CD14-positive monocyte (primary cell): ENCODE results near the gene IRF9. TPM values are rescaled to one million over a fixed set of nuclear protein-coding genes. Genes with fewer than 3 reads are reported as not detected.
A peak's percentile ranks its signal among the peaks of the same experiment; 100 is the strongest.

Source experiments
- DNase-seq, 3 donors: peaks; one replicate each; pipeline ENCODE4 v3.0.0-alpha.2; 2011 to 2022
- H2AFZ ChIP-seq: 2 replicates; pipeline ENCODE4 v1.6.0; 2012; ENCODE audit warnings: mild to moderate bottlenecking, low read depth, low read length, inconsistent platforms; ENCODE audit not compliant: insufficient read depth, poor library complexity, severe bottlenecking
- H3K27ac ChIP-seq, 2 donors: 1 replicate in 1 of 2; 2 replicates in 1 of 2; pipeline ENCODE4 v1.5.1; 2012 to 2013; ENCODE audit warnings: low read length in 2 of 2, control low read depth in 1 of 2, inconsistent platforms in 1 of 2, low read depth in 1 of 2, mild to moderate bottlenecking in 1 of 2
- H3K27me3 ChIP-seq, 2 donors: one replicate each; pipeline versions ENCODE4 v1.6.0 to v1.6.1; 2011 to 2013; ENCODE audit warnings: low read length in 2 of 2; ENCODE audit not compliant: control insufficient read depth in 2 of 2, insufficient read depth in 2 of 2
- H3K36me3 ChIP-seq, 2 donors: replicated peaks in 1 of 2; 1 replicate in 1 of 2; 2 replicates in 1 of 2; pipeline versions ENCODE4 v1.5.1 to v1.6.1; 2012 to 2013; ENCODE audit warnings: low read length in 2 of 2, control low read depth in 1 of 2, inconsistent platforms in 1 of 2, mild to moderate bottlenecking in 1 of 2; ENCODE audit not compliant: insufficient read depth in 2 of 2, control insufficient read depth in 1 of 2
- H3K4me1 ChIP-seq, 2 donors: 1 replicate in 1 of 2; 2 replicates in 1 of 2; pipeline versions ENCODE4 v1.5.1 to v1.6.1; 2012 to 2013; ENCODE audit warnings: low read length in 2 of 2, control low read depth in 1 of 2, inconsistent platforms in 1 of 2, mild to moderate bottlenecking in 1 of 2, moderate library complexity in 1 of 2; ENCODE audit not compliant: insufficient read depth in 2 of 2, control insufficient read depth in 1 of 2
- H3K4me2 ChIP-seq: replicated peaks from 2 replicates; pipeline ENCODE3; 2012; ENCODE audit warnings: low read length, moderate library complexity, mild to moderate bottlenecking; ENCODE audit not compliant: poor library complexity, severe bottlenecking; ENCODE audit errors: extremely low read depth
- H3K4me3 ChIP-seq, 3 experiments: fragments of 200-600 bp in 1 of 3; sonication (generic) in 1 of 3; replicated peaks in 1 of 3; 1 replicate in 2 of 3; 2 replicates in 1 of 3; pipeline ENCODE4 v1.5.1; 2011 to 2013; ENCODE audit warnings: low read length in 3 of 3, mild to moderate bottlenecking in 3 of 3, control low read depth in 2 of 3, low read depth in 2 of 3, inconsistent platforms in 1 of 3, moderate library complexity in 1 of 3
- H3K79me2 ChIP-seq: 2 replicates; pipeline ENCODE4 v1.6.0; 2012; ENCODE audit warnings: mild to moderate bottlenecking, control low read depth, inconsistent platforms, low read length, moderate library complexity; ENCODE audit not compliant: insufficient read depth
- H3K9ac ChIP-seq: 2 replicates; pipeline ENCODE4 v1.6.0; 2017; ENCODE audit warnings: low read length, mild to moderate bottlenecking; ENCODE audit not compliant: insufficient read depth, poor library complexity, severe bottlenecking
- H3K9me3 ChIP-seq, 2 donors: replicated peaks in 1 of 2; 1 replicate in 1 of 2; 2 replicates in 1 of 2; pipeline versions ENCODE4 v1.5.1 to v1.6.1; 2012 to 2013; ENCODE audit warnings: low read length in 2 of 2, control low read depth in 1 of 2; ENCODE audit not compliant: control insufficient read depth in 1 of 2, insufficient read depth in 1 of 2
- H4K20me1 ChIP-seq: 2 replicates; pipeline ENCODE4 v1.6.0; 2012; ENCODE audit warnings: mild to moderate bottlenecking, low read length, control low read depth, moderate library complexity; ENCODE audit not compliant: insufficient read depth
- H3K27ac Mint-ChIP-seq, 7 donors: one replicate each; pipeline ENCODE4 v1.8.0; 2020; ENCODE audit warnings: mild to moderate bottlenecking in 7 of 7, mixed read lengths in 7 of 7, moderate library complexity in 6 of 7, inconsistent platforms in 2 of 7
- H3K27me3 Mint-ChIP-seq, 3 donors: one replicate each; pipeline ENCODE4 v1.8.0; 2021 to 2022; ENCODE audit warnings: low read depth in 3 of 3, mild to moderate bottlenecking in 3 of 3, mixed read lengths in 3 of 3, moderate library complexity in 3 of 3, inconsistent platforms in 1 of 3
- H3K36me3 Mint-ChIP-seq, 2 donors: one replicate each; pipeline ENCODE4 v1.8.0; 2020; ENCODE audit warnings: mixed read lengths in 2 of 2, inconsistent platforms in 1 of 2, mild to moderate bottlenecking in 1 of 2
- H3K4me1 Mint-ChIP-seq: one replicate; pipeline ENCODE4 v1.8.0; 2020; ENCODE audit warnings: mild to moderate bottlenecking, mixed read lengths
- H3K4me3 Mint-ChIP-seq, 2 donors: one replicate each; pipeline ENCODE4 v1.8.0; 2020; ENCODE audit warnings: mild to moderate bottlenecking in 2 of 2, mixed read lengths in 2 of 2, moderate library complexity in 1 of 2
- H3K9me3 Mint-ChIP-seq, 7 donors: one replicate each; pipeline ENCODE4 v1.8.0; 2020 to 2022; ENCODE audit warnings: mixed read lengths in 7 of 7, mild to moderate bottlenecking in 6 of 7, moderate library complexity in 6 of 7, inconsistent platforms in 2 of 7
- WGBS: methylation state at CpG from one replicate; pipeline ENCODE4 v1.1.5; 2013; ENCODE audit warnings: missing lambda C conversion rate; ENCODE audit not compliant: insufficient coverage; 5-methylcytosine and 5-hydroxymethylcytosine counted together
- intact Hi-C, 2 donors: fragments of 100-400 bp; cut with micrococcal nuclease; formaldehyde crosslinking; loops; one replicate each; pipeline versions ENCODE4 v1.15.0 to v1.15.1; 2023
- polyA plus RNA-seq, 3 donors: library from polyadenylated mRNA; depleted of rRNA in 1 of 3; unstranded in 2 of 3; stranded (reverse) in 1 of 3; fragments of 300-500 nt in 2 of 3; fragments of >200 nt in 1 of 3; fragmentation: Illumina TruSeq in 2 of 3; gene quantifications; 1 replicate in 2 of 3; 2 replicates in 1 of 3; pipeline ENCODE4 v1.2.3, GENCODE V29; 2012 to 2021
- TF ChIP-seq, protein P1 (sequence below): fragments of 200-600 bp; IDR thresholded peaks from one replicate; pipeline ENCODE4 v1.8.0; 2022; ENCODE audit warnings: antibody characterized with exemption, mild to moderate bottlenecking

The IRF9 gene
- polyA plus RNA-seq, 3 donors = 44.7 to 208 (median 56.0) TPM

GRCh38 chr14:24171422-24172260 is 10.6 kb downstream of the IRF9 start, which contains the start of gene REC8:
Gene REC8, plus strand, starts transcription at chr14:24172080. Its CDS starts 473 bp downstream, at chr14:24172553.
- Mint-ChIP-seq H3K27me3 (peaks cover 10 to 19% (median 16%) of the 10 kb centered on the region in 3 donors), H3K36me3 (peaks cover 61 to 79% of the 10 kb centered on the region in 2 donors), H3K4me3 (peak within 1 kb of the TSS; percentile 75 to 86), H3K4me1 (peaks cover 42% of the 10 kb centered on the region), H3K27ac (peak within 1 kb of the TSS in 6 of 7 donors; percentile 45 to 89 (median 78)), H3K9me3 (peaks cover 0 to 2% (median 0%) of the 10 kb centered on the region in 7 donors)
- peaks cover 32 to 41% of the 10 kb centered on the region in 2 donors for H3K4me1 ChIP-seq
- TF ChIP-seq, protein P1, sequence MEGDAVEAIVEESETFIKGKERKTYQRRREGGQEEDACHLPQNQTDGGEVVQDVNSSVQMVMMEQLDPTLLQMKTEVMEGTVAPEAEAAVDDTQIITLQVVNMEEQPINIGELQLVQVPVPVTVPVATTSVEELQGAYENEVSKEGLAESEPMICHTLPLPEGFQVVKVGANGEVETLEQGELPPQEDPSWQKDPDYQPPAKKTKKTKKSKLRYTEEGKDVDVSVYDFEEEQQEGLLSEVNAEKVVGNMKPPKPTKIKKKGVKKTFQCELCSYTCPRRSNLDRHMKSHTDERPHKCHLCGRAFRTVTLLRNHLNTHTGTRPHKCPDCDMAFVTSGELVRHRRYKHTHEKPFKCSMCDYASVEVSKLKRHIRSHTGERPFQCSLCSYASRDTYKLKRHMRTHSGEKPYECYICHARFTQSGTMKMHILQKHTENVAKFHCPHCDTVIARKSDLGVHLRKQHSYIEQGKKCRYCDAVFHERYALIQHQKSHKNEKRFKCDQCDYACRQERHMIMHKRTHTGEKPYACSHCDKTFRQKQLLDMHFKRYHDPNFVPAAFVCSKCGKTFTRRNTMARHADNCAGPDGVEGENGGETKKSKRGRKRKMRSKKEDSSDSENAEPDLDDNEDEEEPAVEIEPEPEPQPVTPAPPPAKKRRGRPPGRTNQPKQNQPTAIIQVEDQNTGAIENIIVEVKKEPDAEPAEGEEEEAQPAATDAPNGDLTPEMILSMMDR = no peak
- peak; percentile 61 to 68 (median 65) for DNase-seq
- H3K9ac ChIP-seq = peak within 1 kb of the TSS; percentile 17
- peaks cover 40% of the 10 kb centered on the region for H4K20me1 ChIP-seq
- WGBS = 7% methylated on average over 52 of the region's 63 CpGs
- H3K27ac ChIP-seq = no peak within 1 kb of the TSS
- no peaks in the 10 kb centered on the region for H3K27me3 ChIP-seq
- intact Hi-C loops = no loop called here
- peak within 1 kb of the TSS in 2 of 3 experiments; percentile 11 to 68 for H3K4me3 ChIP-seq
- H2AFZ ChIP-seq = peak within 1 kb of the TSS; percentile 46
- peaks cover 33 to 61% of the 10 kb centered on the region in 2 donors for H3K36me3 ChIP-seq
- H3K4me2 ChIP-seq = peak within 1 kb of the TSS; percentile 71
- no peaks in the 10 kb centered on the region for H3K79me2 ChIP-seq
- H3K9me3 ChIP-seq = no peaks in the 10 kb centered on the region

- Histone ChIP-seq H3K4me3 (peak overlapping the region in 1 of 3 experiments; percentile 68), H4K20me1 (peaks cover 33% of the 10 kb centered on the region), H3K4me2 (peak overlapping the region; percentile 71), H3K27me3 (no peaks in the 10 kb centered on the region), H3K9me3 (no peaks in the 10 kb centered on the region), H2AFZ (peak overlapping the region; percentile 46), H3K79me2 (no peaks in the 10 kb centered on the region), H3K4me1 (peaks cover 26 to 34% of the 10 kb centered on the region in 2 donors), H3K36me3 (peaks cover 36 to 62% of the 10 kb centered on the region in 2 donors), H3K9ac (peak overlapping the region; percentile 17), H3K27ac (no peak overlapping the region)
- H3K27ac Mint-ChIP-seq = peak overlapping the region in 1 of 7 donors; percentile 68
- 10% methylated on average over 15 of the region's 30 CpGs for WGBS
- peaks cover 62 to 79% of the 10 kb centered on the region in 2 donors for H3K36me3 Mint-ChIP-seq
- intact Hi-C loops = no loop called here
- peaks cover 0 to 2% (median 0%) of the 10 kb centered on the region in 7 donors for H3K9me3 Mint-ChIP-seq
- TF ChIP-seq, protein P1 = no peak
- peak overlapping the region; percentile 59 to 75 for H3K4me3 Mint-ChIP-seq
- no peak for DNase-seq
- H3K4me1 Mint-ChIP-seq = peaks cover 35% of the 10 kb centered on the region
- peaks cover 10 to 19% (median 16%) of the 10 kb centered on the region in 3 donors for H3K27me3 Mint-ChIP-seq
Observed at GRCh38 chr14:24172261-24172860, 11.3 kb downstream of the IRF9 start.
